WTC11 (cell line): Measurements from ENCODE around the gene GABRB1. TPM values are rescaled to one million over a fixed set of nuclear protein-coding genes. Genes with fewer than 3 reads are reported as not detected.

Experiments
- ATAC-seq: fragments of 200-7000 bp; cut with Tn5 transposase; 2 replicates; pipeline ENCODE4 v1.10.0; 2021; ENCODE audit warnings: mild to moderate bottlenecking, moderate library complexity
- CTCF ChIA-PET: fragments of 300-600 bp; sonication (Branson Sonifier 250); formaldehyde crosslinking; loops from one replicate; lab custom pipeline; 2021; ENCODE audit warnings: antibody characterized with exemption; lab: Charles Lee
- POLR2A ChIA-PET: fragments of 350-600 bp; sonication (Branson Sonifier 250); formaldehyde crosslinking; loops from one replicate; lab custom pipeline; 2021; ENCODE audit warnings: antibody characterized with exemption; lab: Charles Lee
- DNase-seq: peaks from one replicate; pipeline ENCODE4 v3.0.0; 2021; ENCODE audit warnings: low spot score
- H3K27ac Mint-ChIP-seq: 2 replicates; pipeline ENCODE4 v1.8.0; 2021; ENCODE audit warnings: mixed read lengths
- H3K27me3 Mint-ChIP-seq: 2 replicates; pipeline ENCODE4 v1.8.0; 2021; ENCODE audit warnings: low read depth, mild to moderate bottlenecking, moderate library complexity, mixed read lengths
- H3K36me3 Mint-ChIP-seq: 2 replicates; pipeline ENCODE4 v1.8.0; 2021; ENCODE audit warnings: mixed read lengths
- H3K4me1 Mint-ChIP-seq: 2 replicates; pipeline ENCODE4 v1.8.0; 2022; ENCODE audit warnings: mixed read lengths
- H3K4me3 Mint-ChIP-seq: 2 replicates; pipeline ENCODE4 v1.8.0; 2021; ENCODE audit warnings: mild to moderate bottlenecking, moderate library complexity, mixed read lengths
- H3K9me3 Mint-ChIP-seq: 2 replicates; pipeline ENCODE4 v1.8.0; 2021; ENCODE audit warnings: mixed read lengths
- CREM ChIP-seq: sonication (generic); formaldehyde crosslinking; IDR thresholded peaks from 2 replicates; pipeline ENCODE4 v1.8.1; 2022; ENCODE audit warnings: mild to moderate bottlenecking, missing genetic modification reagents, moderate library complexity
- GABPB1 ChIP-seq: sonication (generic); formaldehyde crosslinking; IDR thresholded peaks from 2 replicates; pipeline ENCODE4 v1.8.1; 2023; ENCODE audit warnings: mild to moderate bottlenecking, missing genetic modification reagents
- HMGA2 ChIP-seq: fragments of 250-450 bp; sonication (Bioruptor Pico); IDR thresholded peaks from 2 replicates; pipeline ENCODE4 v1.4.0; 2021; ENCODE audit warnings: mild to moderate bottlenecking, moderate library complexity
- HMGXB4 ChIP-seq: sonication (generic); formaldehyde crosslinking; IDR thresholded peaks from 2 replicates; pipeline ENCODE4 v1.8.1; 2023; ENCODE audit warnings: mild to moderate bottlenecking, moderate library complexity, missing genetic modification reagents
- MXD4 ChIP-seq: fragments of 250-450 bp; sonication (Bioruptor Pico); IDR thresholded peaks from 2 replicates; pipeline ENCODE4 v1.8.0; 2021; ENCODE audit warnings: mild to moderate bottlenecking, moderate library complexity, borderline replicate concordance
- NR1H2 ChIP-seq: sonication (generic); formaldehyde crosslinking; IDR thresholded peaks from 2 replicates; pipeline ENCODE4 v1.9.0; 2021; ENCODE audit warnings: mild to moderate bottlenecking, moderate library complexity, missing genetic modification reagents
- NR3C1 ChIP-seq: sonication (generic); formaldehyde crosslinking; conservative IDR thresholded peaks from 2 replicates; pipeline ENCODE4 v1.8.1; 2023; ENCODE audit warnings: low read depth, mild to moderate bottlenecking, missing genetic modification reagents
- PRRX2 ChIP-seq: fragments of 250-450 bp; sonication (Bioruptor Pico); IDR thresholded peaks from 2 replicates; pipeline ENCODE4 v1.8.0; 2021; ENCODE audit warnings: mild to moderate bottlenecking
- RELA ChIP-seq: sonication (generic); formaldehyde crosslinking; IDR thresholded peaks from 2 replicates; pipeline ENCODE4 v1.8.1; 2022; ENCODE audit warnings: missing genetic modification reagents, mild to moderate bottlenecking, borderline replicate concordance
- RORB ChIP-seq: fragments of 250-450 bp; sonication (Bioruptor Pico); IDR thresholded peaks from 2 replicates; pipeline ENCODE4 v1.9.0; 2021; ENCODE audit warnings: mild to moderate bottlenecking
- SMAD3 ChIP-seq: sonication (generic); formaldehyde crosslinking; IDR thresholded peaks from 2 replicates; pipeline ENCODE4 v1.8.0; 2022; ENCODE audit warnings: missing genetic modification reagents, mild to moderate bottlenecking, borderline replicate concordance
- TP53 ChIP-seq: sonication (generic); formaldehyde crosslinking; IDR thresholded peaks from 2 replicates; pipeline ENCODE4 v1.8.1; 2023; ENCODE audit warnings: mild to moderate bottlenecking, missing genetic modification reagents
- USF1 ChIP-seq: sonication (generic); formaldehyde crosslinking; IDR thresholded peaks from 2 replicates; pipeline ENCODE4 v1.8.0; 2022; ENCODE audit warnings: mild to moderate bottlenecking, missing genetic modification reagents
- ZMAT4 ChIP-seq: fragments of 250-450 bp; sonication (Bioruptor Pico); IDR thresholded peaks from 2 replicates; pipeline ENCODE4 v1.9.0; 2021; ENCODE audit warnings: mild to moderate bottlenecking
- ZNF138 ChIP-seq: sonication (generic); formaldehyde crosslinking; conservative IDR thresholded peaks from 2 replicates; pipeline ENCODE4 v1.8.1; 2022; ENCODE audit warnings: mild to moderate bottlenecking, moderate library complexity, missing genetic modification reagents
- ZNF232 ChIP-seq: sonication (generic); formaldehyde crosslinking; IDR thresholded peaks from 2 replicates; pipeline ENCODE4 v1.8.0; 2022; ENCODE audit warnings: mild to moderate bottlenecking, missing genetic modification reagents
- ZNF281 ChIP-seq: sonication (generic); formaldehyde crosslinking; IDR thresholded peaks from 2 replicates; pipeline ENCODE4 v1.8.0; 2023; ENCODE audit warnings: mild to moderate bottlenecking, missing genetic modification reagents
- total RNA-seq: library from RNA; stranded (reverse); gene quantifications from 3 replicates; pipeline ENCODE4 v1.2.3, GENCODE V29; 2021
- TF ChIP-seq, protein P1 (sequence below): sonication (generic); formaldehyde crosslinking; IDR thresholded peaks from 2 replicates; pipeline ENCODE4 v1.8.0; 2022; ENCODE audit warnings: mild to moderate bottlenecking, missing genetic modification reagents
- TF ChIP-seq, protein P2 (sequence below): fragments of 200-600 bp; IDR thresholded peaks from 2 replicates; pipeline ENCODE4 v1.8.0; 2022; ENCODE audit warnings: antibody characterized with exemption
- TF ChIP-seq, protein P3 (sequence below): sonication (generic); formaldehyde crosslinking; conservative IDR thresholded peaks from 2 replicates; pipeline ENCODE4 v1.8.1; 2022; ENCODE audit warnings: mild to moderate bottlenecking, missing genetic modification reagents
- TF ChIP-seq, protein P4 (sequence below): sonication (generic); formaldehyde crosslinking; IDR thresholded peaks from 2 replicates; pipeline ENCODE4 v1.8.1; 2022; ENCODE audit warnings: mild to moderate bottlenecking, missing genetic modification reagents, moderate library complexity, borderline replicate concordance

Gene GABRB1
- total RNA-seq, 1 experiment from 2014 or later: 0.66 TPM

DNA sequence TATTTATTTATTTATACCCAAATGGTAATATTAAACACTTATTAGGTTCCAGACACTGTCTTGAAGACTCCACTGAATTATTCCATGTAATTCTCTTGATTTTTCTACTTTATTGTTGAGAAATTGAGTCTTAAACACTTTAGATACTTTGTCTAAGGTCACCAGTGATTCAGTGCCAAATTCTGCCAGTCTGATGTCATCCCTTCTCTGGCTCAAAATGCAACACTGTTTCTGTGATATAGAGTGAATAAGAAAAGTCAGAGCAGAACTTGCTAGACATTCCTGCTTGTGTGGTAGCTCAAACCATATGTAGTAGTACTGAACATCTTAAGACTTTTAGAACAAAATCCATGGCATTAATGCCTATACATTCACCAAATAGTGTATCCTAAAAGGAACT lies 164.3 kb downstream of the GABRB1 start:
- TF ChIP-seq ZMAT4 (CRISPR knock-in tag): no peak
- no peak for TF ChIP-seq NR1H2 (CRISPR knock-in tag)
- no peak for TF ChIP-seq ZNF281
- TF ChIP-seq, protein P1, sequence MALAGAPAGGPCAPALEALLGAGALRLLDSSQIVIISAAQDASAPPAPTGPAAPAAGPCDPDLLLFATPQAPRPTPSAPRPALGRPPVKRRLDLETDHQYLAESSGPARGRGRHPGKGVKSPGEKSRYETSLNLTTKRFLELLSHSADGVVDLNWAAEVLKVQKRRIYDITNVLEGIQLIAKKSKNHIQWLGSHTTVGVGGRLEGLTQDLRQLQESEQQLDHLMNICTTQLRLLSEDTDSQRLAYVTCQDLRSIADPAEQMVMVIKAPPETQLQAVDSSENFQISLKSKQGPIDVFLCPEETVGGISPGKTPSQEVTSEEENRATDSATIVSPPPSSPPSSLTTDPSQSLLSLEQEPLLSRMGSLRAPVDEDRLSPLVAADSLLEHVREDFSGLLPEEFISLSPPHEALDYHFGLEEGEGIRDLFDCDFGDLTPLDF (CRISPR knock-in tag): no peak
- no peak for TF ChIP-seq SMAD3 (CRISPR knock-in tag)
- TF ChIP-seq CREM (CRISPR knock-in tag): no peak
- TF ChIP-seq MXD4 (CRISPR knock-in tag): no peak
- TF ChIP-seq GABPB1 (CRISPR knock-in tag): no peak
- TF ChIP-seq HMGXB4 (CRISPR knock-in tag): no peak
- TF ChIP-seq ZNF138: no peak
- TF ChIP-seq, protein P2, sequence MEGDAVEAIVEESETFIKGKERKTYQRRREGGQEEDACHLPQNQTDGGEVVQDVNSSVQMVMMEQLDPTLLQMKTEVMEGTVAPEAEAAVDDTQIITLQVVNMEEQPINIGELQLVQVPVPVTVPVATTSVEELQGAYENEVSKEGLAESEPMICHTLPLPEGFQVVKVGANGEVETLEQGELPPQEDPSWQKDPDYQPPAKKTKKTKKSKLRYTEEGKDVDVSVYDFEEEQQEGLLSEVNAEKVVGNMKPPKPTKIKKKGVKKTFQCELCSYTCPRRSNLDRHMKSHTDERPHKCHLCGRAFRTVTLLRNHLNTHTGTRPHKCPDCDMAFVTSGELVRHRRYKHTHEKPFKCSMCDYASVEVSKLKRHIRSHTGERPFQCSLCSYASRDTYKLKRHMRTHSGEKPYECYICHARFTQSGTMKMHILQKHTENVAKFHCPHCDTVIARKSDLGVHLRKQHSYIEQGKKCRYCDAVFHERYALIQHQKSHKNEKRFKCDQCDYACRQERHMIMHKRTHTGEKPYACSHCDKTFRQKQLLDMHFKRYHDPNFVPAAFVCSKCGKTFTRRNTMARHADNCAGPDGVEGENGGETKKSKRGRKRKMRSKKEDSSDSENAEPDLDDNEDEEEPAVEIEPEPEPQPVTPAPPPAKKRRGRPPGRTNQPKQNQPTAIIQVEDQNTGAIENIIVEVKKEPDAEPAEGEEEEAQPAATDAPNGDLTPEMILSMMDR: no peak
- TF ChIP-seq, protein P3, sequence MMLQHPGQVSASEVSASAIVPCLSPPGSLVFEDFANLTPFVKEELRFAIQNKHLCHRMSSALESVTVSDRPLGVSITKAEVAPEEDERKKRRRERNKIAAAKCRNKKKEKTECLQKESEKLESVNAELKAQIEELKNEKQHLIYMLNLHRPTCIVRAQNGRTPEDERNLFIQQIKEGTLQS: no peak
- no peak for ATAC-seq
- H3K27ac Mint-ChIP-seq: no peak overlapping the region
- peaks cover 4% of the 10 kb centered on the region for H3K4me1 Mint-ChIP-seq
- no peaks in the 10 kb centered on the region for H3K36me3 Mint-ChIP-seq
- DNase-seq: no peak
- H3K27me3 Mint-ChIP-seq: no peaks in the 10 kb centered on the region
- ChIA-PET POLR2A (no interaction called here), CTCF (no interaction called here)
- H3K4me3 Mint-ChIP-seq: no peak overlapping the region
- H3K9me3 Mint-ChIP-seq: no peaks in the 10 kb centered on the region

- Mint-ChIP-seq H3K27ac (no peak overlapping the region), H3K36me3 (no peaks in the 10 kb centered on the region), H3K9me3 (no peaks in the 10 kb centered on the region), H3K4me1 (peaks cover 4% of the 10 kb centered on the region), H3K4me3 (no peak overlapping the region), H3K27me3 (no peaks in the 10 kb centered on the region)
- ATAC-seq (no peak), DNase-seq (no peak)
- ChIA-PET CTCF (no interaction called here), POLR2A (no interaction called here)
- TF ChIP-seq PRRX2 (CRISPR knock-in tag) (no peak), TP53 (CRISPR knock-in tag) (no peak), ZNF232 (CRISPR knock-in tag) (no peak), NR3C1 (CRISPR knock-in tag) (no peak), HMGA2 (CRISPR knock-in tag) (no peak), NR1H2 (CRISPR knock-in tag) (no peak), GABPB1 (CRISPR knock-in tag) (no peak), RORB (CRISPR knock-in tag) (no peak), USF1 (CRISPR knock-in tag) (no peak), RELA (CRISPR knock-in tag) (no peak)
- TF ChIP-seq, protein P4, sequence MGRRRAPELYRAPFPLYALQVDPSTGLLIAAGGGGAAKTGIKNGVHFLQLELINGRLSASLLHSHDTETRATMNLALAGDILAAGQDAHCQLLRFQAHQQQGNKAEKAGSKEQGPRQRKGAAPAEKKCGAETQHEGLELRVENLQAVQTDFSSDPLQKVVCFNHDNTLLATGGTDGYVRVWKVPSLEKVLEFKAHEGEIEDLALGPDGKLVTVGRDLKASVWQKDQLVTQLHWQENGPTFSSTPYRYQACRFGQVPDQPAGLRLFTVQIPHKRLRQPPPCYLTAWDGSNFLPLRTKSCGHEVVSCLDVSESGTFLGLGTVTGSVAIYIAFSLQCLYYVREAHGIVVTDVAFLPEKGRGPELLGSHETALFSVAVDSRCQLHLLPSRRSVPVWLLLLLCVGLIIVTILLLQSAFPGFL (CRISPR knock-in tag): no peak
Observed at GRCh38 chr4:47198791-47199190, 167.4 kb downstream of the GABRB1 start.
